NCI-H1092 treated with DMSO at 0.1 percent for 48 hours (cell line): ENCODE measurements around the gene GADD45B.
"Not testable (repeated sequence)": the region's sequence is repeated elsewhere in the genome, so short reads cannot be mapped to it uniquely, and the experiment has no call there.

Source experiments
- DNase-seq: peaks from one replicate; lab custom pipeline; 2025; lab: John Stamatoyannopoulos, UW

The GADD45B gene

GRCh38 chr19:2469102-2469914, 6.6 kb upstream of the GADD45B start:
- no peak for DNase-seq

- DNase-seq = not testable (repeated sequence)
Observed at GRCh38 chr19:2469915-2470200, 6.1 kb upstream of the GADD45B start.

DNA sequence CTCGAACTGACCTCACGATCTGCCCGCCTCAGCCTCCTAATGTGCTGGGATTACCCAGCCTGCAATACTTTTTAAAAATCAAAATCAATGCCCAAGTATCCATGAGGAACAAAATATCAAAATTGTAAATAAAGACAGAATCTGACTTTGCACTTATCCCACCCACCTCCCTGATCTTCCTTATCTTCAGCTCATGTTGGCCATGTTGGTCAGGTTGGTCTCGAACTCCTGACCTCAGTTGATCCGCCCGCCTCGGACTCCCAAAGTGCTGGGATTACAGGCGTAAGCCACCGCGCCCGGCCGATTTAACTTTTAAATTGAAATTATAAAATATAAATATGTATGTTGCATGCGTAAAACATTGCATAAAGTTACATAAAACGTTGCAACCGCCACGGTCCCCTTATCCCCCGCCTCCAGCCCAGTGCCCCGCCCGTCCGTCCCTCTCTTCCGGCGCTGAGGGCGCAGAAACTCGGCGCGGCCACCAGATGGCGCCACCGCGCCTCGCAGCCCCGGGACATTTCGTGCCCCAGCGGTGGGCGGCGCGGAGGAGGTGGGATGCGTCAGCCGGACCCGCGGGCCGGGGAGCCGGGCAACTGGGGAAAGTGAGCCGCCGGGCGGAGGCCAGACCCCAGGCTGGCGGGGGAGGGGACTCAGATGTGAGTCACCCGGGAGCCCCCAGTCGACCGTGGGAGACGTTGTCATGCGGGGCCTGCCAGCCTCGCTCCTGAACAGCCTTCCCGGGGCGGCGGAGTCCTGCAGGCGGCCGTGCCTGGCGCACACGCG, 1.5 kb upstream of the GADD45B start:
- DNase-seq = peak; percentile 35

GRCh38 chr19:2475018-2475701, 767 bp upstream of the GADD45B start:
- DNase-seq = no peak

DNA sequence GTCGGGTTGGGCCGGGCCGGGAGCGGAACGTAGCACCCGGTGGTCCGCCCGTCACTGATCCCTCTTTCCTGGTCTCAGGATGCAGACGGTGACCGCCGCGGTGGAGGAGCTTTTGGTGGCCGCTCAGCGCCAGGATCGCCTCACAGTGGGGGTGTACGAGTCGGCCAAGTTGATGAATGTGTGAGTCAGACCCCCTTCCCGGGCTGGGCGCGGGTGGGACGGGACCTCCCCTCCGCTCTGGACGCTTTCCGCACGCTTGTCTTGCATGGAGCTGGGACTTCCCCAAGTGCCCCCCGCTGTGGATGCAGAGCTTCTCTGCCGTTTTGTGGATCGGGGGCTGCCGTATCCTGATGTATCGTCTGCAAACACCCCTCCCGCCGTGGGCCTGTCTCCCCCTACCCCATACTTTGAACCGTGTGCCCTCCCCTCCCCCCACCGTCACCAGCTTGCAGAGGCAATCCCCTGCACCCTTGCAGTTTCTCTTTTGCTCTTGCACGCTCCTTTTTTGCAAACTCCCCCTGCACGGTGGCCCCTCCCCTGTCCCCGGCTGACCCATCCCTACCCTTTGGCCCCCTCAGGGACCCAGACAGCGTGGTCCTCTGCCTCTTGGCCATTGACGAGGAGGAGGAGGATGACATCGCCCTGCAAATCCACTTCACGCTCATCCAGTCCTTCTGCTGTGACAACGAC, 669 bp downstream of the GADD45B start:
- peak; percentile 44 for DNase-seq

DNA sequence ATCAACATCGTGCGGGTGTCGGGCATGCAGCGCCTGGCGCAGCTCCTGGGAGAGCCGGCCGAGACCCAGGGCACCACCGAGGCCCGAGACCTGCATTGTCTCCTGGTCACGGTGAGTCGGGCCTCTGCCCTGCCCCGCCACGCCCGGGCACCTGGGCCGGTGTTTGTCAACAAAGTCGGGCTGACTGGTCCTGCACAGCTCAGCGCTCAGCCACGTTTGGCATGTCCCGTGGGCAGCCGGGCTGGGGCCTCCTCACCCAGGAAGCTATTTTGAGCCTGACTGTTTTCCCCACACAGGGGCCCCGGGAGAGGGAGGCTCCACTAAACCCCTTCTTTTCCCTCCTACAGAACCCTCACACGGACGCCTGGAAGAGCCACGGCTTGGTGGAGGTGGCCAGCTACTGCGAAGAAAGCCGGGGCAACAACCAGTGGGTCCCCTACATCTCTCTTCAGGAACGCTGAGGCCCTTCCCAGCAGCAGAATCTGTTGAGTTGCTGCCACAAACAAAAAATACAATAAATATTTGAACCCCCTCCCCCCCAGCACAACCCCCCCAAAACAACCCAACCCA, 1.3 kb downstream of the GADD45B start:
- peak; percentile 6 for DNase-seq

GRCh38 chr19:2477732-2478191, 1.8 kb downstream of the GADD45B start:
- DNase-seq = no peak

DNA sequence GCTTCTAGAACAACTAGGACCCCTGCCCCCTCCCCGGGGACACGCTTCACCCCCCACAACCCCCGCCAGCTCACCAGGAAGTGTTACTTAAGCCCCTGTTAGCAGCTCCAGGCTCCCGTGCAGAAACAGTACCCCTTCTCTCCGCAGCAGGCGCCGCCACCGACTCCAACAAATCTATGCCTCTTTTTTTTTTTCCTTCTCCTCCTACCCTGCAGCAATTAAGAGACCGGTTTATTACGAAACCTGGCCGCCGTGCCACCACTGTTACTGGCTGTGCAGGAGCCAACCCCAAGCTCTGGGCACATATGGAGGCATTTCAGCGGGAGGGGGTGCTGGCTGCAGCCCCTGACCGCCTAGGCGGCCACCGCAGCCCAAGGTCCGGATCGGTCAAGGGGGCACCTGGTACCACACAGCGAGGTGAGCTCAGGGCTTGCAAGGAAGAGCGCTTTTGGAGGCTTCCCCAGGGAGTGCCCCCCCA, 2.4 kb downstream of the GADD45B start:
- no peak for DNase-seq

DNA sequence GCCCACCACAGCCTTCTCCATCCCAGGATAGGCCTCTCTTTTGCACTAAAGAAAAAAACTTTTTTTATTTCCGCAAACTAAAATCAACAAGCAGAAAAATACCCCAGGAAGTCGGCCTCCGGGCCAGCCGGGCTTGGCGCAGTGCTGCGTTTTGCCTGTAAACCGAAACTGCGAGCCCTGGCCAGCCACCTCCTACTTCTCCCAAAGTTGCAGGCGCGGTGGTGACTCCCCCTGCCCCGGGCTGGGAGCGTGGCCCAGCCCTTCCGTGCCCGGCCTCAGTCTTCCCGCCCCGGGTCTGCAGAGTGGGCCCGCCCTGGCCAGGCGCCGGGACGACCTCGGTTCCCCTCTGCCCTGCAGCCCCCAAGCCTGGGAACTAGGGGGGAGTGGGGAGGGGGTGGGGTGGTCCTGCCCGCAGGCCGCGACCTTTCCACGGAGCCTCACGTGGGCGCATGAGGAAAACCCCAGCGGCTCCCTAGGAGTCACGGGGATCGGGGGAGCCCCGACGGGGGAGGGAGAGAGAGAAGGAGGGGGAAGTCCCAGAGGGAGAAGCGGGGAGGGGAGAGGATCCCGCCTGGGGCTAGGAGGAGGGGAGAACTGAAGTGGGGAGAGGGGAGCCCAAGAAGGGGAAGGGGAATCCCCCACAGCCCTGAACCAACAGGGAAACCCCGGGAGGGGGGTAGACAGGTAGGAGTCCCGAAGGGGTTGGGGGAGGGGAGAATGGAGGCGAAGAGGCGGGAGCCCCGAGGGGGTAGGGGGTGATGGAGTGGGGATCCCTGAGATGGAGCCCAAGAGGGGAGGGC, 3.0 kb downstream of the GADD45B start:
- no peak for DNase-seq

GRCh38 chr19:2479556-2480194, 3.7 kb downstream of the GADD45B start:
- DNase-seq = no peak

- no peak for DNase-seq
Observed at GRCh38 chr19:2481466-2481865, 5.5 kb downstream of the GADD45B start.

DNA sequence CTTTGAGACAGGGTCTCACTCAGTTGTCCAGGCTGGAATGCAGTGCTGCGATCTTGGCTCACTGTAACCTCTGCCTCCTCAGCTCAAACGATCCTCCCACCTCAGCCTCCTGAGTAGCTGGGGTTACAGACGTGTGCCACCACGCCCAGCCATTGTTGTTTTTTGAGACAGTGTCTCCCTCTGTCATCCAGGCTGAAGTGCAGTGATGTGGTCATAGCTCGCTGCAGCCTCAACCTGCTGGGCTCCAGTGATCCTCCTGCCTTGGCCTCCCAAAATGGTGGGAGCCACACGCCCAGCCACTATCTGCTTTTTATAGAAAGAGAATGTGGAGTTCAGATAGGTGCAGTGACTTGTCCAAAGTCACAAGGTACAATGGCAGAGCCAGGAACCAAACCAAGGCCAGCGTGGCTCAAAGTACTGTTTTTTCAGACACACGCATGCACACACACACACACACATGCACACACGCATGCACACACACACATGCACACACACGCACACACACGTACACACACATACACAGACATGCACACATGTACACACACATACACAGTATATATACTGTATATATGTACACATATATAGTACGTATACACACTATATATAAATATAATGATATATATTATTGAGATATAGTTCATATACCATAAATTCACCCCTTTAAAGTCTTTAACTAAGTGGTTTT, 6.6 kb downstream of the GADD45B start:
- DNase-seq = no peak

DNA sequence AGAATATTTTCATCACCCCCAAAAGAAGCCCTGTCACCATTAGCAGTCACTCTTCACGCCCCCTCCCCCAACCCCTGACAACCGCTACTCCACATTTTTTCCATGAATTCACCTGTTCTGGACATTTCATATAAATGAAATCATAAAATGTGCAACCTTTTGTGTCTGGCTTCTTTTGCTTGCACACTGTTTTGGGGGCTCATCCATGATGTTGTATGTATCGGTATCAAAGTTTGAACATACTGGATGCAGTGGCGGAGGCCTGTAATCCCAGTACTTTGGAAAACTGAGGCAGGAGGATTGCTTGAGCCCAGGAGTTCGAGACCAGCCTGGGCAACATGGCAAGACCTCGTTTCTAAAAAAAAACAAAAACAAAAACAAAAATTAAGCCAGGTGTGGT, 7.2 kb downstream of the GADD45B start:
- DNase-seq = no peak

DNA sequence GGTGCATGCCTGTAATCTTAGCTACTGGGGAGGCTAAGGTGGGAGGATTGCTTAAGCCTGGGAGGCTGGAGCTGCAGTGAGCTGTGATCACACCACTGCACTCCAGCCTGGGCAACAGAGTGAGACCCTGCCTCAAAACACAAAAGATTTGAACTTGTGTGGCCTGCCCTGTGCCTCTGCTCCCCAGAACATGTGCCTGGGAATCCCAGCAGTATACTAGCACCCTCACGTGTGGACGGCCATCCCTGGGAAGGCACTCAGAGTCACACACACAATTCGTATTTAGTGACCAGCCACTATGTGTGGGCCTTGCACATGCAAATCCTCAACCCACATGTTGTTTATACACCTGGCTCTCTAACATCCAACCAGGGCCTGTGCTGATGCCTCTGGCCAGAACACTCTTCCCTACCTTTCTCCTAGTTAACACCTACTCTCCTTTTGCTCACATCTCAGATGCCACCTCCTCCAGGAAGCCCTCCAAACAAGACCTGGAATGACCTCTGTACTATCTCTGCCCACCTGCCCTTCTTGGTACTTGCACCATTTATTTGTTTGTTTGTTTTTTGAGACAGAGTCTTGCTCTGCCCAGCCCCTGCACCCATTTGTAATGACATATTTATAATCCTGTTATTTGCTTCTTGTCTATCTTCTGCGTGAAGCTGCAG, 7.7 kb downstream of the GADD45B start:
- no peak for DNase-seq

DNA sequence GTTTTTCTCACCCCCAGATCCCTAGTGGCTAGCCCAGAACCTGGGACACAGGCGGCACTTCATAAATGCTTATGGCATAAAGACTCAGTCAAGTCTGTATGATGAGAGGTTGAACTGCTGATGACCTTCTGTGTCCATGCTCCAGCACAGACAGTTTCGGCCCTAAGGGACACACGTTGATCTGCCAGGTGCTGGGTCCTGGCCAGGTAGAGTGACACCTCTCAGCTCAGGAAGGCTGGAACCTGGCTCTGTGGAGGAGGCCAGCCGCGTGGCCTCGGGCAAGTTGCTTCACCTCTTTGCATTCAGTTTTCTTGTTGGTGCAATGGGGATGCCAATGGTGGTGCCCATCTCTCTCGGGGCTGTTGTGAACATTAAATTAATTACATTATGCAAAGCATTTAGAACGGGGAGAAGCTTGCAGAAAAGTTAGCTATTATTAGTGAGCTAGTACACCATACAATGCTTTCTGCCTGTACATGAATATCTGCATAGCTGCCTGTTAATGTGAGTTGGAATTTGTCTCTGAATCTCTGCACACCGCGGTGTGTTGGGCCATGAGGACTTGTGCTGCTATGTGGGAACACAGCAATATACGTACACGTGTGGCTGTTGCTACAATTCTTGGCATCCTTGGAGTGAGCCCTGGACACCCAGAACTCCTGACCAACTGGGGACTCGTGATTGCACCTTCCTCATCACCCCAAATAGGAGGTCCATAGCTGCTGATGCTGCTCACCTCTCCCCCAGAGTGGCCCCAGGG, 8.4 kb downstream of the GADD45B start:
- DNase-seq = no peak

GRCh38 chr19:2485428-2485827, 9.5 kb downstream of the GADD45B start:
- no peak for DNase-seq

DNA sequence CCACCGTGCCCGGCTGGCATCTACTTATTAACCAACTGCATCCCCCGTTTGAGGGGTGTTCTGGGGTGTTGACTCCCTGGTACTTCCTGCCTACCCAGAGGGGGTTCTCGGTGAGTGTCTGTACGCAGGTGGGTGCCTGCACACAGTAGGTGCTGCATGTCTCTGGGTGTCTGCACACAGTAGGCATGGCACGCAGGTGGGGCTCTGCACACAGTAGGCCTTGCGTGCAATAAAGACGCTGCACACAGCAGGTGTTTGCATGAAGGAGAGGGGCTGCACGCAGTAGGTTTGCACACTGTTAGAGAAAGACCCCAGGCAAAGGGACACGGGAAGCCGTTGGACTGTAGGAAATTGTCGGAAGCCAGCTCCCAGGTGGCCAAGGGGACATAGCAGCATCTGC, 11.2 kb downstream of the GADD45B start:
- DNase-seq = no peak

DNA sequence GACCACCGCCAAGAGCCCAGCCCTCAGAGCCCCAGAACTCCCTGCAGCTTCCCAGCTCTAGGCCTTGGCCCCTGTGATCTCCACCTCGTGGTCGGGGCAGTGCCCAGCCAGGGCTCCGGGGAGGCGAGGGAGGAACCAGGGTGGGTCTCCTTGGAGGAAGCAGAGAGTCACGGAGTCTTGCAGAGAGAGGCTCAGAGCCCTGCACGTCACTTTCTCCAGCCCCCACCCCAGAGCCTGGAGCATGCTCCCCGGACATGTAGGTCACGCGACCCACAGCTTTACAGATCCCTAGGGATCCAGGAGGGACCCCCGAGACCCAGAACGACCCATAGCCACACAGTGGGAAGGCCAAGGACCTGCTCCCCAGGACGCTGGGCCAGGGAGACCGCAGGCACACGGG, 11.9 kb downstream of the GADD45B start:
- DNase-seq = no peak
